Skeletal muscle satellite cell (primary cell): ENCODE measurements around the gene ELN.

ENCODE experiments used
- H3K27me3 ChIP-seq: 2 replicates; pipeline ENCODE4 v1.7.0; 2013; ENCODE audit warnings: low read length; ENCODE audit not compliant: control insufficient read depth, insufficient read depth
- H3K36me3 ChIP-seq: 2 replicates; pipeline ENCODE4 v1.7.0; 2013; ENCODE audit warnings: mild to moderate bottlenecking, control low read depth, low read length; ENCODE audit not compliant: insufficient read depth
- H3K4me1 ChIP-seq: 2 replicates; pipeline ENCODE4 v1.7.0; 2013; ENCODE audit warnings: low read length; ENCODE audit not compliant: control insufficient read depth, insufficient read depth
- H3K4me2 ChIP-seq: 2 replicates; pipeline ENCODE4 v1.7.0; 2013; ENCODE audit warnings: mild to moderate bottlenecking, low read length
- H3K4me3 ChIP-seq: 2 replicates; pipeline ENCODE4 v1.7.0; 2013; ENCODE audit warnings: low read length
- H3K9ac ChIP-seq: 2 replicates; pipeline ENCODE4 v1.7.0; 2013; ENCODE audit warnings: mild to moderate bottlenecking, low read depth, low read length, moderate library complexity
- H3K9me3 ChIP-seq: replicated peaks from 2 replicates; pipeline ENCODE4 v1.7.0; 2013; ENCODE audit warnings: mild to moderate bottlenecking, control low read depth, low read length

ELN gene

GRCh38 chr7:74074770-74075169, 46.8 kb downstream of the ELN start:
- H3K36me3 ChIP-seq = no peaks in the 10 kb centered on the region
- no peak overlapping the region for H3K4me2 ChIP-seq
- H3K27me3 ChIP-seq = no peaks in the 10 kb centered on the region
- peaks cover 11% of the 10 kb centered on the region for H3K4me1 ChIP-seq
- H3K4me3 ChIP-seq = no peak overlapping the region
- H3K9me3 ChIP-seq = no peaks in the 10 kb centered on the region
- no peak overlapping the region for H3K9ac ChIP-seq

GRCh38 chr7:74078461-74078860, 50.5 kb downstream of the ELN start:
- H3K9me3 ChIP-seq = no peaks in the 10 kb centered on the region
- no peak overlapping the region for H3K4me2 ChIP-seq
- peaks cover 19% of the 10 kb centered on the region for H3K4me1 ChIP-seq
- H3K4me3 ChIP-seq = no peak overlapping the region
- no peaks in the 10 kb centered on the region for H3K36me3 ChIP-seq
- H3K9ac ChIP-seq = no peak overlapping the region
- H3K27me3 ChIP-seq = no peaks in the 10 kb centered on the region

- peak overlapping the region; percentile 81 for H3K4me2 ChIP-seq
- H3K4me3 ChIP-seq = peak overlapping the region; percentile 63
- H3K9me3 ChIP-seq = no peaks in the 10 kb centered on the region
- H3K27me3 ChIP-seq = no peaks in the 10 kb centered on the region
- H3K4me1 ChIP-seq = peaks cover 31% of the 10 kb centered on the region
- H3K9ac ChIP-seq = peak overlapping the region; percentile 78
- H3K36me3 ChIP-seq = peaks cover 12% of the 10 kb centered on the region
Observed at GRCh38 chr7:74082770-74083116, 54.8 kb downstream of the ELN start.

GRCh38 chr7:74083117-74083876, 55.3 kb downstream of the ELN start, which contains the start of gene LIMK1:
Gene LIMK1 (plus strand): TSS chr7:74083804. CDS start chr7:74083991, 187 bp downstream.
- Histone ChIP-seq H3K36me3 (peaks cover 17% of the 10 kb centered on the region), H3K27me3 (no peaks in the 10 kb centered on the region), H3K4me1 (peaks cover 31% of the 10 kb centered on the region), H3K9ac (peak within 1 kb of the TSS; percentile 93), H3K9me3 (no peaks in the 10 kb centered on the region), H3K4me3 (peak within 1 kb of the TSS; percentile 88), H3K4me2 (peak within 1 kb of the TSS; percentile 99)

GRCh38 chr7:74083928-74084721, 56.2 kb downstream of the ELN start:
- peak overlapping the region; percentile 99 for H3K4me2 ChIP-seq
- peak overlapping the region; percentile 93 for H3K9ac ChIP-seq
- peak overlapping the region; percentile 88 for H3K4me3 ChIP-seq
- H3K36me3 ChIP-seq = peaks cover 23% of the 10 kb centered on the region
- peaks cover 23% of the 10 kb centered on the region for H3K4me1 ChIP-seq
- H3K27me3 ChIP-seq = no peaks in the 10 kb centered on the region
- no peaks in the 10 kb centered on the region for H3K9me3 ChIP-seq

GRCh38 chr7:74084722-74085578, 57.0 kb downstream of the ELN start:
- no peaks in the 10 kb centered on the region for H3K27me3 ChIP-seq
- H3K36me3 ChIP-seq = peaks cover 23% of the 10 kb centered on the region
- peak overlapping the region; percentile 88 for H3K4me3 ChIP-seq
- H3K4me2 ChIP-seq = peak overlapping the region; percentile 99
- peak overlapping the region; percentile 93 for H3K9ac ChIP-seq
- H3K9me3 ChIP-seq = no peaks in the 10 kb centered on the region
- peaks cover 20% of the 10 kb centered on the region for H3K4me1 ChIP-seq

- Histone ChIP-seq H3K9me3 (no peaks in the 10 kb centered on the region), H3K27me3 (no peaks in the 10 kb centered on the region), H3K9ac (no peak overlapping the region), H3K36me3 (peaks cover 26% of the 10 kb centered on the region), H3K4me3 (no peak overlapping the region), H3K4me2 (no peak overlapping the region), H3K4me1 (peaks cover 26% of the 10 kb centered on the region)
Observed at GRCh38 chr7:74087791-74088453, 59.9 kb downstream of the ELN start.

- Histone ChIP-seq H3K4me2 (peak overlapping the region; percentile 53), H3K9ac (peak overlapping the region; percentile 62), H3K4me1 (peaks cover 34% of the 10 kb centered on the region), H3K36me3 (peaks cover 26% of the 10 kb centered on the region), H3K9me3 (peaks cover 10% of the 10 kb centered on the region), H3K4me3 (no peak overlapping the region), H3K27me3 (no peaks in the 10 kb centered on the region)
Observed at GRCh38 chr7:74092321-74092963, 64.5 kb downstream of the ELN start.

- peaks cover 14% of the 10 kb centered on the region for H3K9me3 ChIP-seq
- H3K4me1 ChIP-seq = peaks cover 39% of the 10 kb centered on the region
- peak overlapping the region; percentile 36 for H3K4me3 ChIP-seq
- peaks cover 26% of the 10 kb centered on the region for H3K36me3 ChIP-seq
- peak overlapping the region; percentile 67 for H3K9ac ChIP-seq
- no peaks in the 10 kb centered on the region for H3K27me3 ChIP-seq
- peak overlapping the region; percentile 53 for H3K4me2 ChIP-seq
Observed at GRCh38 chr7:74092964-74093471, 65.0 kb downstream of the ELN start.

GRCh38 chr7:74093671-74094223, 65.8 kb downstream of the ELN start:
- H3K4me1 ChIP-seq = peaks cover 46% of the 10 kb centered on the region
- H3K36me3 ChIP-seq = peaks cover 23% of the 10 kb centered on the region
- H3K9me3 ChIP-seq = peaks cover 14% of the 10 kb centered on the region
- H3K27me3 ChIP-seq = no peaks in the 10 kb centered on the region
- H3K4me3 ChIP-seq = peak overlapping the region; percentile 36
- H3K9ac ChIP-seq = peak overlapping the region; percentile 67
- H3K4me2 ChIP-seq = peak overlapping the region; percentile 78
